ENCODE results near the gene RFX7.

Gene RFX7

DNA sequence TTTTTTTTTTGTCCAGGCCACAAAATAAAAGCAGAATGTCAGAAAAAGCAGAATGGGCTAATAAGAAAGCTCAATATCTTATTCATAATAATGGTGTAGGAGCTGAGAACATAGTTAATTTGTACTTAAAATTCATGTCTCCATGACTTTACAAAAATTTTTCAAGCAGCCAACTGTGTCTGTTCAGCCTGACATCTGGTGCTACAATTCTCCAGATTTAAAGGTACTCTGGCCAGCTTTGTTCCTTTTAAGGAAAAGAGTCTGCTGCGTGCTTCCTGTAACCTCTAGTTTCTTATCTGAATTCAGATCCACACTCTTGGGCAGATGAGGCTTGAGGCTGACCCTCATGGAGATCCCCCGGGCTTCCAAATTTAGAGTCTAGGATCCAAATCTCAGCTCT, 8.7 kb upstream of the RFX7 start:
- TF ChIP-seq POLR2A (IDR thresholded peaks at IDR 0.05; ENCODE audit: low read depth, low read length) (no peak), POLR2AphosphoS5 (IDR thresholded peaks at IDR 0.05; ENCODE audit: low read depth, low read length) (no peak), TAF1 (IDR thresholded peaks at IDR 0.05; ENCODE audit: borderline replicate concordance, low read depth, low read length) (no peak)
- FAIRE-seq (no peak), DNase-seq (ENCODE audit: insufficient read length) (no peak)

DNA sequence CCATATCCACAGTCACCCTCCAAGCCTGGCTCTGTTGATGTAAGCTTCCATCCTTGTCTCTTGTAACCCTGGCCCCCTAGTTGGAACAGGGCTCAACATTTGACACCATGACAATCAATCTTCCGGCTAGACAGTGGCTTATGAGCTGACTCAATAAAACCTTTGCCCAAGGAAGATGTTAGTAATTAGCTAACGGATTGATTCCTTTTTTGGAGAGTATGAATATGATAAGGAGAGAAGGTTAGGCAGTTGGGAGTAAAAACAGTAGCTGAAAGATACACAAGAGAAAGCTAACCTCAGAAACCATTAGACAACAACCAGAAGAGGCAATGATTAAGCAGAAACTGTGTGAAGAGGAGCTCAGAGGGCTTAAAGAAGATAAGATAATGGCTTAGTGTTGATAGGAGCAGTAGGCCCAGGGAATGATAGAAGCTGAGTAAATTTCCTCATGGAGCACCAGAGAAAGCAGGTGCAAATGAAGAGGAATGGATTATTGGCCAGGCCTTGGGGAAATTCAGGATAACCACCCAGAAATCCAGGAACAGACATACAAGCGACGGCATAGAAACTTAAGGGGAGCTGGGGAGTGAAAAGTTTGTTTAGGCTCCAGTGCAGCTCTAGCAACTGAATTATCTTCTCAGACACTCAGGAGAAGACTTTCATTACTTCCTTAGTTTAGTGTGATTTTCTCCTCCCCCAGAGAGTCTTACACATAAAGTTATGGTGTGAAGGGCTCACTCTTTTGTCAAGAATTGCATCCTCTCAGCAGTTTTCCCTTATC, 7.8 kb upstream of the RFX7 start:
- no peak for DNase-seq (ENCODE audit: insufficient read length)
- TF ChIP-seq TAF1 (IDR thresholded peaks at IDR 0.05; ENCODE audit: borderline replicate concordance, low read depth, low read length) (no peak), POLR2A (IDR thresholded peaks at IDR 0.05; ENCODE audit: low read depth, low read length) (no peak), POLR2AphosphoS5 (IDR thresholded peaks at IDR 0.05; ENCODE audit: low read depth, low read length) (no peak)
- FAIRE-seq, result peak; percentile 5

DNA sequence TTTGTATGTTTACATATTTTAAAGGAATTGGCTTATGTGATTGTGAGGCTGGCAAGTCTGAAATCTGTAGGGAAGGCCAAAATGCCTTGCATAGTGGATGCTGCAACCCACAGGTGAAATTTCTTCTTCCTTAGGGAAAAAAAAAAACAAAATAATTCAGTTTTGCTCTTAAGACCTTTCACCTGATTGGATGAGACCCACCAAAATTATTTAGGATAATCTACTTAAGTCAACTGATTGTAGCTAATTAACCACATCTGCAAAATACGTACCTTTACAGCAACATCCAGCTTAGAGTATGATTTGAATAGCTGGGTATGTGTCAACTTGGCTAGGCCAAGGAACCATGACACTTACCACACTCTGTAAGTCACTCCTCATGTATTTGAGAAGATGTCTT, 6.9 kb upstream of the RFX7 start:
- FAIRE-seq, result no peak

DNA sequence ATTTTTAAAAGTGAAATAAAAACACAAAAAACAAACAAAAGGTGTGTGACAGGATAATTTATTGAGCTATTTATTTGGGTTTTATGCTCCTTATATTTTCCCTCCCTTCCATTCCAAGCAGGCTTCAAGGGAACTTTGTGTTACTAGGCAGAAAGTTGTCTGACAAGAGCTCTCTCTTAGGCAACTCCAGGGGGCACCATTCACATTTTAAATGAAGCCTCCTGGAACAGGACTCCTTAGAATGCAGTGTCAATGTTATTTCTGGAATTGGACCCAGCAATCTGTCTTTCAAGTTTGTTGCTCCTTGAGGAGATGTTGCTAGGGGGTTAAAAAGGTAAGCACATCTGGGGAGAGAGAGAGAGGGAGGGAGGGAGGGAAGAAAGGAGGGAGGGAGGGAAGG, 5.4 kb upstream of the RFX7 start:
- DNase-seq (ENCODE audit: insufficient read length), result no peak
- no peak for FAIRE-seq
- TF ChIP-seq POLR2A (IDR thresholded peaks at IDR 0.05; ENCODE audit: low read depth, low read length) (no peak), TAF1 (IDR thresholded peaks at IDR 0.05; ENCODE audit: borderline replicate concordance, low read depth, low read length) (no peak), POLR2AphosphoS5 (IDR thresholded peaks at IDR 0.05; ENCODE audit: low read depth, low read length) (no peak)

More for the DNA sequence above, 6.9 kb upstream of the RFX7 start:
- DNase-seq (ENCODE audit: insufficient read length), result no peak
- TF ChIP-seq POLR2AphosphoS5 (IDR thresholded peaks at IDR 0.05; ENCODE audit: low read depth, low read length), result no peak
- no peak for TF ChIP-seq TAF1 (IDR thresholded peaks at IDR 0.05; ENCODE audit: borderline replicate concordance, low read depth, low read length)
- TF ChIP-seq POLR2A (IDR thresholded peaks at IDR 0.05; ENCODE audit: low read depth, low read length), result no peak

DNA sequence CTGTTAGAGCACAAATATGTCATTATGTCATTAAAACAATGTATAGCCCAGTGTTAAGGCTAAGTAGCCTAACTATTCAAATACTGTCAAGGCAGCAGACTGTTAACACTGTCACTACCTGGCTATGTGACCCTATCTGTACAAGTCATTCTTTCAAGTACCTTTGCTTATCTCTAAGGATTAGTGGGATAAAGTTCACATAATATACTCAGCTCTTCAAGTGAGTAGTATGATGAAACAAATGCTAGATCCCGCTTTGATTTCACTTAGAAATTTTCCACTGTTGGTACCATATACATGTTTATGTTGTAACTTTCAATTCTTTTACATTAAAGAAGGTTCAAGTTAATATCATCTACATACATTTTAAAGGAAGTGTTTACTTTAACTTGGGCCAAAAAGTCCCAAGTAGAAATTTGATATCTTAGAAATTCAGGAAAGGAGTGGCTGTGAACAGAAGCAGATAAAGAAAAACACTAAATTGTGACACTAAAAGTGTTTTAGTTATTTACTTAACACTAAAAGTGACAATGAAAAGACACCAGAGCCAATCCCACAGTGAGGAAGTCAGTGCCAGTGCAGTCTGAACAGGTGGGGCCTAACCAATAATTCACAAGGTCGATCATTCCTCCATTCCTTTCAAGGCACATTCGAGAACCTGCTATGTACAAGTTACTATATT, 4.8 kb upstream of the RFX7 start:
- TF ChIP-seq TAF1 (IDR thresholded peaks at IDR 0.05; ENCODE audit: borderline replicate concordance, low read depth, low read length) (no peak), POLR2AphosphoS5 (IDR thresholded peaks at IDR 0.05; ENCODE audit: low read depth, low read length) (no peak), POLR2A (IDR thresholded peaks at IDR 0.05; ENCODE audit: low read depth, low read length) (no peak)
- FAIRE-seq (no peak), DNase-seq (ENCODE audit: insufficient read length) (no peak)

DNA sequence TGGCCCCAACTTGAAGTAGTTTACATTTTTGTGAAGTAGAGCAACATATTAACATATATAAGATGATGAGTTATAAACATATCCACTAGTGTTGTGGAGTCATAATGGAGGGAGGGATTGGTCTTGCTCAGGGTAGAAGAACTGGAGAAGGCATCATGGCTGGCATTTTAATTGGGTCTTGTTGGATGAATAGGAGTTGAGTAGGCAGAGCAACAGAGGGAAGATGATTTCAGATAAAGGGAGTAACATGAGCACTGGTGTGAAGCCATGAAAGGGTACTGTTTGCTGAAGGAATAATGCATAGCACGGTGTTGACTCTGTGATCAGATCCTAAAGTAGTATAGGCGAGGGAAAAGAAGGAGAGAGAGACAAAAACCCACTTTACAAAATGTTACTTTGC, 3.6 kb upstream of the RFX7 start:
- no peak for TF ChIP-seq POLR2A (IDR thresholded peaks at IDR 0.05; ENCODE audit: low read depth, low read length)
- no peak for TF ChIP-seq POLR2AphosphoS5 (IDR thresholded peaks at IDR 0.05; ENCODE audit: low read depth, low read length)
- no peak for TF ChIP-seq TAF1 (IDR thresholded peaks at IDR 0.05; ENCODE audit: borderline replicate concordance, low read depth, low read length)
- FAIRE-seq (no peak), DNase-seq (ENCODE audit: insufficient read length) (no peak)

DNA sequence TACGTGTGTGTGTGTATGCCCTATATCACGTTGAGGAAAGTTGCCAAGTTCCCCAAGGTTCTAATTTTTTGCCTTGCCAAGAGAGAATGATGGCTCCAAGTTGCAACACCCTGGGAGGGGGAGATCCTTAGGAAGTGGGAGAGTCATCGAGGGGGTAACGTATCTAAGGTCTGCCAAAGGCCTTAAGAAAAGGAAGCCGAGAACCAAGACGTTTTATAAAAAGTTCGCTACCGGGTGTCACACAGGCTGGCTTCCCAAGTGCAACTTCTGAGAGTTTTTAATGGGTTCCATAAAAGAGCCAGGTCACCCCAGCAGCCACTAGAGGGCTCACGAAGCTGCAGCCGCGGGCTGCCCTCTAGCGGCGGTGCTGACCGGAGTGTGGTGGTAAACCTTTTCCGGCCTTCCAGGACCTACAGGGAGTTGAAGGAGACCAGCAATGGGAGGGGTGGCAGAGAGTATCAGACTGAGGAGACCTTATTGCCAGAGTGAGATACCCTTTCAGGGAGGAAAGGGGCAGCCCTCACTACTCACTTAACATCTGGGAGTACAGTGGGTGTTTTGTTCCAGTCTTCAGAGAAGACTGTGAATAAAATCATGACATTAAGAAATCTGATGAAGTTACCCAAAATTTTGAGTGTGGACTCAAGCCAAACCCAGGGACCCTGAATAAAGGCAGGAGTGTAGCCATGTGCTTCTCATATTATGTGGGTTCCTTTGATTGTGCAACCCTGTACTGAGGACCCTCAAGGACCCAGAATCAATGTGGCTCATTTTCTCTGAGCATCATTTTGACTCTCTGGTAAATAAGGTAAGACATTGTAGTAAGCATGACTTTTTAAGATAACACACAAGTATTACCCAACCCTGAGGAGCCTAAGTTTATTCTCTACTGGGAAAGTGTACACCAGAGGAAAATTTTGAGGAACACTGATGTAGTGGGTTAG, 2.5 kb upstream of the RFX7 start:
- DNase-seq (ENCODE audit: insufficient read length), result peak; percentile 41
- peak; percentile 89 for FAIRE-seq
- TF ChIP-seq POLR2A (IDR thresholded peaks at IDR 0.05; ENCODE audit: low read depth, low read length) (peak; percentile 91), POLR2AphosphoS5 (IDR thresholded peaks at IDR 0.05; ENCODE audit: low read depth, low read length) (peak; percentile 92), TAF1 (IDR thresholded peaks at IDR 0.05; ENCODE audit: borderline replicate concordance, low read depth, low read length) (peak; percentile 66; the same call in 1 of the 2 replicates)

DNA sequence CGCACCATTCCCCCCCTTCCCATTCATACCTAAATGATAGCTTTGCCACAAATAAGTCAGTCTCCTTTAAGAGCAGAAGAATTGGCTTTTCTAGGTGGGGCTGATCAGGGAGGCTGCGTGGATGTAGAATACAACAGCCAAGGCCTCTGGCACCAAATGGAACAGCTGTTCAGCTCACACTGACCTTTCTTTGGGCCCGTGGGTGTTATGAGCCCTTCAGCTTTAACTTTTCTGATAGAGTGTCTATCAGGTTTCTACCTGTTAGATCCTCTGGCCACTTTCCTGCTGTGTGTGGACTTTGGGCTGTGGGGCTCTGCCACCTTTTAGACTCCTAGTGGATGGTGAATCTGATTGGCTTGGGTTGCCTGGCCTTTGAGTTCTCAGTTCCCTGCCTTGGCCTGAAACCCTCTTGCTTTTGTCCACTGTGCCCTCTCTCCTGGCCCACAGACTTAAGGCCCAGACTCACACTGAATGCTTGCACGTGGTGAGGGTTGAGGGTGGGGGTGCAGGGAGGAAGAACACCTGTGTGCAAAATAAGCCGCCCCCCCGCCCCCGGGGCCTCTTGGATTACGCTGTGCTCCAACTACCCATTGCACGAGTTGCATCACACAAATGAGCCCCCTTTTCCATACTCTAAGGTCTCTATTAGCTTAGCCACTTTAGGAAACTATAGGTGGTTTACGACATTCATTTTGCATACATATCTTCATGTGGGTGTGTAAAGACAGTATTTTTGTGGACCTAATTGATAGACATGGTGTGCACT, 1.3 kb upstream of the RFX7 start:
- TF ChIP-seq POLR2AphosphoS5 (IDR thresholded peaks at IDR 0.05; ENCODE audit: low read depth, low read length) (peak; percentile 43), POLR2A (IDR thresholded peaks at IDR 0.05; ENCODE audit: low read depth, low read length) (no peak; the same call in 1 of the 2 replicates), TAF1 (IDR thresholded peaks at IDR 0.05; ENCODE audit: borderline replicate concordance, low read depth, low read length) (no peak)
- FAIRE-seq (peak; percentile 76), DNase-seq (ENCODE audit: insufficient read length) (no peak)

DNA sequence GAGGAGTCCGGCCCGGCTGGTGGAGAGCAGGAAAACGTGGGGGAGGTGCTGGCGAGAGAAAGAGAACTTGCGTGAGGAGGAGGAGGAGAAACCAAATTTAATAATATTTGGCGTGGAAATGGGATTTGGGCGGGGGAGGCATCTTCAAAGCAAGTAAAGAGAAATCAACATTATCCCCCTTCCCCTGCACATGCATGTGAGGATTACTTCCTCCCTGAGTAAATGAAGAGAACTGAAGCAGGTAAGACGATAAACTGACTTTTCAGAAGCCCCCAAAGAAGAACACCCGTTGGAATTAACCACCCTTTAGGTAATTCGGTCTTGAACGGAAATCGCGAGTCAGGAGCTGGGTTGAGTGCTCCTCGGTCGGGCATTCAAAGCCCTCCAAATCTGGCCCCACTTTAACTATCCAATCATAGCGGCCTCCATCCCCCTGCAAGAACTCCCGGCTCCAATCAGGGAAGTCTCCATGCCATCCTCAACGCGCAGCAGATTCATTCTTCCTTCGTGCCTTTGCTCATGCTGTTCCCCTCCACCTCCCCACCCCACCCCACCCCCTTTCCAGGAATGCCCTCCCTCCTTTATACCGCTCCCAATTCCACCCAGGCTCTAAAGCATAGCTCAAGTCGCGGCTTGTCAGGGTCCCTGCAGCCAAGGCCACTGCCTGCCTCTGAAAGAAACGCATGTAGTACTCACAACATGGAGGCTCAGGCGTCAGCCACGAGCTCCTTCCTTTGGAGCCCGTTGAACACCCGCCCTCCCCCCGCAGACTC, 545 bp upstream of the RFX7 start:
- peak; percentile 25 for DNase-seq (ENCODE audit: insufficient read length)
- peak; percentile 24 for FAIRE-seq
- TF ChIP-seq POLR2AphosphoS5 (IDR thresholded peaks at IDR 0.05; ENCODE audit: low read depth, low read length) (no peak; the same call in 1 of the 2 replicates), POLR2A (IDR thresholded peaks at IDR 0.05; ENCODE audit: low read depth, low read length) (no peak), TAF1 (IDR thresholded peaks at IDR 0.05; ENCODE audit: borderline replicate concordance, low read depth, low read length) (no peak)

Measured in GM12892 (cell line).